H9 (cell line): ENCODE results near the gene PRKCB. TPM values are rescaled to one million over a fixed set of nuclear protein-coding genes. Genes with fewer than 3 reads are reported as not detected.

Source experiments
- DNase-seq: peaks from one replicate; pipeline ENCODE4 v3.0.0-alpha.2; 2017
- H2AFZ ChIP-seq: one replicate; pipeline ENCODE4 v1.6.1; 2013; ENCODE audit warnings: mild to moderate bottlenecking, low read length, control low read depth, moderate library complexity
- H2AK5ac ChIP-seq: 2 replicates; pipeline ENCODE4 v1.6.1; 2013; ENCODE audit warnings: low read length, control low read depth, mixed read lengths; ENCODE audit not compliant: insufficient read length
- H2BK120ac ChIP-seq: one replicate; pipeline ENCODE4 v1.6.1; 2013; ENCODE audit warnings: low read depth, mild to moderate bottlenecking, low read length, control low read depth, inconsistent platforms; ENCODE audit not compliant: poor library complexity, severe bottlenecking
- H2BK12ac ChIP-seq: 2 replicates; pipeline ENCODE4 v1.6.1; 2013; ENCODE audit warnings: low read length, control low read depth, mixed read lengths, low read depth; ENCODE audit not compliant: insufficient read length
- H2BK15ac ChIP-seq: 2 replicates; pipeline ENCODE4 v1.6.1; 2013; ENCODE audit warnings: low read depth, low read length, control low read depth
- H2BK20ac ChIP-seq: one replicate; pipeline ENCODE4 v1.6.1; 2013; ENCODE audit warnings: low read depth, mild to moderate bottlenecking, low read length, control low read depth, inconsistent platforms; ENCODE audit not compliant: poor library complexity, severe bottlenecking
- H2BK5ac ChIP-seq: 2 replicates; pipeline ENCODE4 v1.6.1; 2013; ENCODE audit warnings: low read length, control low read depth, mixed read lengths; ENCODE audit not compliant: insufficient read length
- H3K14ac ChIP-seq: 2 replicates; pipeline ENCODE4 v1.6.1; 2013; ENCODE audit warnings: low read length, control low read depth; ENCODE audit not compliant: insufficient read depth
- H3K18ac ChIP-seq: 2 replicates; pipeline ENCODE4 v1.6.1; 2013; ENCODE audit warnings: low read depth, mild to moderate bottlenecking, mixed read lengths, low read length, control low read depth; ENCODE audit not compliant: insufficient read length
- H3K23ac ChIP-seq: 2 replicates; pipeline ENCODE4 v1.6.1; 2013; ENCODE audit warnings: low read length, control low read depth, mixed read lengths, low read depth; ENCODE audit not compliant: insufficient read length
- H3K23me2 ChIP-seq: 2 replicates; pipeline ENCODE4 v1.6.1; 2013; ENCODE audit warnings: low read depth, mild to moderate bottlenecking, mixed read lengths, low read length, control low read depth; ENCODE audit not compliant: insufficient read length, poor library complexity, severe bottlenecking
- H3K27ac ChIP-seq: 2 replicates; pipeline ENCODE4 v1.5.1; 2013; ENCODE audit warnings: low read length, control low read depth, mixed read lengths, low read depth; ENCODE audit not compliant: insufficient read length
- H3K27me3 ChIP-seq: 2 replicates; pipeline ENCODE4 v1.6.1; 2013; ENCODE audit warnings: low read length, control low read depth, inconsistent platforms; ENCODE audit not compliant: insufficient read depth
- H3K4ac ChIP-seq: 2 replicates; pipeline ENCODE4 v1.6.1; 2013; ENCODE audit warnings: low read depth, mild to moderate bottlenecking, control low read depth, inconsistent platforms, low read length, moderate library complexity
- H3K4me1 ChIP-seq: 2 replicates; pipeline ENCODE4 v1.6.1; 2013; ENCODE audit warnings: low read length, control low read depth, inconsistent platforms; ENCODE audit not compliant: insufficient read depth
- H3K4me2 ChIP-seq: 2 replicates; pipeline ENCODE4 v1.6.1; 2013; ENCODE audit warnings: low read length, control low read depth, mixed read lengths; ENCODE audit not compliant: insufficient read length, insufficient read depth
- H3K56ac ChIP-seq: 2 replicates; pipeline ENCODE4 v1.6.1; 2013; ENCODE audit warnings: low read depth, mild to moderate bottlenecking, mixed read lengths, low read length, control low read depth; ENCODE audit not compliant: insufficient read length
- H3K79me1 ChIP-seq: 2 replicates; pipeline ENCODE4 v1.6.1; 2013; ENCODE audit warnings: low read depth, mild to moderate bottlenecking, moderate library complexity, low read length, control low read depth, inconsistent platforms; ENCODE audit not compliant: insufficient read depth, poor library complexity, severe bottlenecking
- H3K79me2 ChIP-seq: 2 replicates; pipeline ENCODE4 v1.6.1; 2013; ENCODE audit warnings: low read length, control low read depth, inconsistent platforms; ENCODE audit not compliant: insufficient read depth
- H3K9ac ChIP-seq: 2 replicates; pipeline ENCODE4 v1.6.1; 2013; ENCODE audit warnings: low read length, control low read depth, mixed read lengths; ENCODE audit not compliant: insufficient read length; ENCODE audit errors: extremely low read depth
- H3K9me3 ChIP-seq: one replicate; pipeline ENCODE4 v1.6.1; 2013; ENCODE audit warnings: low read depth, low read length, inconsistent platforms; ENCODE audit not compliant: control insufficient read depth
- H3T11ph ChIP-seq: one replicate; pipeline ENCODE4 v1.6.1; 2013; ENCODE audit warnings: mild to moderate bottlenecking, low read length, control low read depth, inconsistent platforms
- H4K20me1 ChIP-seq: one replicate; pipeline ENCODE4 v1.6.1; 2013; ENCODE audit not compliant: control insufficient read depth, insufficient read length, insufficient read depth
- H4K5ac ChIP-seq: 2 replicates; pipeline ENCODE4 v1.6.1; 2013; ENCODE audit warnings: low read depth, mild to moderate bottlenecking, mixed read lengths, low read length, control low read depth; ENCODE audit not compliant: insufficient read length
- H4K8ac ChIP-seq: replicated peaks from 2 replicates; pipeline ENCODE4 v1.6.1; 2013; ENCODE audit warnings: low read length, control low read depth, mixed read lengths, low read depth; ENCODE audit not compliant: insufficient read length
- H4K91ac ChIP-seq: 2 replicates; pipeline ENCODE4 v1.6.1; 2013; ENCODE audit warnings: low read depth, mild to moderate bottlenecking, moderate library complexity, mixed read lengths, low read length, control low read depth; ENCODE audit not compliant: insufficient read length
- H3K27ac Mint-ChIP-seq, 3 experiments: 2 replicates in 2 of 3; 3 replicates in 1 of 3; pipeline ENCODE4 v1.8.0; 2020 to 2021; ENCODE audit warnings: mixed read lengths in 3 of 3, mild to moderate bottlenecking in 1 of 3, moderate library complexity in 1 of 3
- H3K27me3 Mint-ChIP-seq: 2 replicates; pipeline ENCODE4 v1.8.0; 2021; ENCODE audit warnings: low read depth, mild to moderate bottlenecking, moderate library complexity, mixed read lengths
- H3K36me3 Mint-ChIP-seq, 3 experiments: 2 replicates in 2 of 3; 3 replicates in 1 of 3; pipeline ENCODE4 v1.8.0; 2020 to 2021; ENCODE audit warnings: low read depth in 3 of 3, mixed read lengths in 3 of 3; ENCODE audit not compliant: insufficient read depth in 1 of 3
- H3K4me1 Mint-ChIP-seq, 2 experiments: 2 replicates each; pipeline ENCODE4 v1.8.0; 2020; ENCODE audit warnings: mixed read lengths in 2 of 2
- H3K4me3 Mint-ChIP-seq, 2 experiments: 2 replicates in 1 of 2; 3 replicates in 1 of 2; pipeline ENCODE4 v1.8.0; 2020 to 2021; ENCODE audit warnings: mild to moderate bottlenecking in 2 of 2, mixed read lengths in 2 of 2, moderate library complexity in 1 of 2
- H3K9me3 Mint-ChIP-seq, 2 experiments: 2 replicates in 1 of 2; 3 replicates in 1 of 2; pipeline ENCODE4 v1.8.0; 2020; ENCODE audit warnings: mild to moderate bottlenecking in 2 of 2, mixed read lengths in 2 of 2, moderate library complexity in 1 of 2
- WGBS: extraction: QIAGEN DNeasy Blood & Tissue Kit; methylation state at CpG from one replicate; pipeline ENCODE4 v1.1.7; 2013; ENCODE audit warnings: missing lambda C conversion rate, low lambda C conversion rate, mixed read lengths; ENCODE audit not compliant: insufficient read length; ENCODE audit errors: extremely low coverage; 5-methylcytosine and 5-hydroxymethylcytosine counted together
- total RNA-seq: library from RNA; stranded (reverse); gene quantifications from 2 replicates; pipeline ENCODE4 v1.2.1, GENCODE V29; 2021
- TF ChIP-seq, protein P1 (sequence below): fragments of 200-600 bp; sonication (generic); conservative IDR thresholded peaks from 3 replicates; pipeline ENCODE4 v1.8.0; 2021; ENCODE audit warnings: antibody characterized with exemption, mild to moderate bottlenecking

PRKCB gene
- total RNA-seq, 1 experiment from 2014 or later, result 7.0 TPM

DNA sequence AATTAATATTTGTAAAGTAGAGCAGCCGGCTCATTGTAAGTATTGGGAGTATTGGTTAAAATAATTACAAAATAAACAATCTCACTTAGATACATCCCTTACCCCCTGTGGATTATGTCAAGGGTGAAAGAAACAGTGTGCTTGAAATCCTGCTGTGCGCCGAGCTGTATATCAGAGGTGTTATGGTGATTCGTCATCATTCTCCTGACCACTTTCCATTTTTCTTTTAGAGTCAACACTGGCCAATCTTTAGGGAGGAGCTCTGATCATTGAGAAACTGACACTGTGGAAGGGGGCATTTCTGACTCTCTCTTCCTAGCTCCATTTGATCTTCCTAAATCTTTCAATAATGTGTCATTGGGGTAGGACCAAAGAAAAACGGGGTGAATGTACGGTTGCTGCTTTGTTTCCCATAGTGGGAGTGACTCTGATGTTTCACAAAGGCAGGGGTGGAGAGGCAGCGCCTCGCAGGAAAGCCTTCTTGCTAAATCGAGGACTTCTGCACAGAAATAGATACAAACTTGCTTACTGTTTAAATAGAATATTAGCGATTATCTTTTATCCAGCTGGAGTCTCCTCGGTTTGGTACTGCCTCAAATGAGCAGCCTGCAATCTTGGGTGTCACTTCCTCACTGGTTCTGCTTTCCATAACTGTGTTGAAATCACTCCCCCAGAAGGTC is 123.4 kb downstream of the PRKCB start:
- H3K4ac ChIP-seq, result no peak overlapping the region
- no peak overlapping the region for H2BK20ac ChIP-seq
- no peak overlapping the region for H3K9ac ChIP-seq
- Mint-ChIP-seq H3K9me3 (no peaks in the 10 kb centered on the region), H3K27me3 (peaks cover 23% of the 10 kb centered on the region), H3K4me3 (no peak overlapping the region), H3K4me1 (peaks cover 7 to 15% of the 10 kb centered on the region in 2 experiments), H3K36me3 (no peaks in the 10 kb centered on the region), H3K27ac (no peak overlapping the region)
- H2BK120ac ChIP-seq, result no peak overlapping the region
- TF ChIP-seq, protein P1, sequence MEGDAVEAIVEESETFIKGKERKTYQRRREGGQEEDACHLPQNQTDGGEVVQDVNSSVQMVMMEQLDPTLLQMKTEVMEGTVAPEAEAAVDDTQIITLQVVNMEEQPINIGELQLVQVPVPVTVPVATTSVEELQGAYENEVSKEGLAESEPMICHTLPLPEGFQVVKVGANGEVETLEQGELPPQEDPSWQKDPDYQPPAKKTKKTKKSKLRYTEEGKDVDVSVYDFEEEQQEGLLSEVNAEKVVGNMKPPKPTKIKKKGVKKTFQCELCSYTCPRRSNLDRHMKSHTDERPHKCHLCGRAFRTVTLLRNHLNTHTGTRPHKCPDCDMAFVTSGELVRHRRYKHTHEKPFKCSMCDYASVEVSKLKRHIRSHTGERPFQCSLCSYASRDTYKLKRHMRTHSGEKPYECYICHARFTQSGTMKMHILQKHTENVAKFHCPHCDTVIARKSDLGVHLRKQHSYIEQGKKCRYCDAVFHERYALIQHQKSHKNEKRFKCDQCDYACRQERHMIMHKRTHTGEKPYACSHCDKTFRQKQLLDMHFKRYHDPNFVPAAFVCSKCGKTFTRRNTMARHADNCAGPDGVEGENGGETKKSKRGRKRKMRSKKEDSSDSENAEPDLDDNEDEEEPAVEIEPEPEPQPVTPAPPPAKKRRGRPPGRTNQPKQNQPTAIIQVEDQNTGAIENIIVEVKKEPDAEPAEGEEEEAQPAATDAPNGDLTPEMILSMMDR, result no peak
- no peaks in the 10 kb centered on the region for H3K79me1 ChIP-seq
- WGBS, result no CpG with 5 or more reads among the region's 11 CpGs
- H3K56ac ChIP-seq, result no peak overlapping the region
- no peak overlapping the region for H2BK15ac ChIP-seq
- no peak overlapping the region for H2BK5ac ChIP-seq
- no peak overlapping the region for H4K91ac ChIP-seq
- H4K8ac ChIP-seq, result no peak overlapping the region
- H2AK5ac ChIP-seq, result no peak overlapping the region
- no peak overlapping the region for H3K4me2 ChIP-seq
- H2AFZ ChIP-seq, result no peak overlapping the region
- H3K79me2 ChIP-seq, result no peaks in the 10 kb centered on the region
- H3K27me3 ChIP-seq, result no peaks in the 10 kb centered on the region
- H4K20me1 ChIP-seq, result no peaks in the 10 kb centered on the region
- no peak overlapping the region for H3K14ac ChIP-seq
- H3T11ph ChIP-seq, result no peak overlapping the region
- no peaks in the 10 kb centered on the region for H3K23me2 ChIP-seq
- H3K9me3 ChIP-seq, result no peaks in the 10 kb centered on the region
- no peak overlapping the region for H2BK12ac ChIP-seq
- no peak overlapping the region for H3K23ac ChIP-seq
- H3K4me1 ChIP-seq, result no peaks in the 10 kb centered on the region; the same call in 1 of the 2 replicates
- no peak overlapping the region for H3K18ac ChIP-seq
- H4K5ac ChIP-seq, result no peak overlapping the region
- no peak for DNase-seq
- no peak overlapping the region for H3K27ac ChIP-seq
